Left lobe of liver (tissue), 2 donors: ENCODE measurements around the gene FOCAD. TPM values are rescaled to one million over a fixed set of nuclear protein-coding genes. Genes with fewer than 3 reads are reported as not detected.
A peak's percentile ranks its signal among the peaks of the same experiment; 100 is the strongest.

ENCODE experiments used
- ATAC-seq: fragments of 200-7000 bp; cut with Tn5 transposase; one replicate; pipeline ENCODE4 v1.9.1; 2020; ENCODE audit warnings: mild to moderate bottlenecking, moderate library complexity
- DNase-seq: peaks from one replicate; pipeline ENCODE4 v3.0.0-alpha.2; 2020; ENCODE audit warnings: low spot score
- total RNA-seq: library from RNA; stranded (reverse); gene quantifications from one replicate; pipeline ENCODE4 v1.2.1, GENCODE V29; 2021
- donor health status: DM: no; HTN: no; CAD: no; lungs with moderate emphysema.
- donor health status: DM: no; HTN: yes; CAD: no.

FOCAD gene
- total RNA-seq, 1 donor from 2014 or later: 7.5 TPM

DNA sequence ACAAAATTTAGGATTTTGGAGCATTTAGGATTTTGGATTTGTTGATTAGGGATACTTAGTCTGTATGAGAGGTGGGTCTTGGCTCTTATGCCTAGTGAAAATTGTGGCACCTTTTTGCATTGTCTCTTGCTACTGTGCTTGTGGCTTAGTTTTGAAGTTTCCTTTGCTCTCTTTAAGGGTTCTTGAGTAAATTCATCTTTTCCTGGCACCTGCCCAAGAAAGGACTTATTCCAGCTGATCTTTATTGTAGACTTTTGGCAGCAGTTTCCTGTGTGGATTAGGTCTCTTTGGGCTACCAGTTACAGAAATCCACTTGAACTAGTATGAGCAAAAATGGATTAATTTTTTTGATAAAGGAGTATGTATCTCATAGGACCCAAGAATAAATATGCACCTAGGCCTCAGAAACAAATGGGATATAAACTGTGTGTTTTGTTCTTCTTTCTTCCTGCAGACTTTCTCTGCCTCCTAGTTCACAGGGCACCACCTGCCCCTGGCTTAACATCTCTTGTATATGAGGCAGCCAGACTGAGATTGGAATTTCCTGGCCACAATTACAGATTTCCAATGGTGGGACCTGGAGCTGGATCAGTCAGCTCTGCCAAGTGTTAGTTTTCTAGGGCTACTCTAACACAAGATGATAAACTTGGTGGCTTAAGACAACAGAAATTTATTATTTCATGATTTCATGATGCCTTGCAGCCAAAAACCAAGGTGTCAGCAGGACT lies 44.6 kb downstream of the FOCAD start:
- DNase-seq (no peak), ATAC-seq (no peak)

DNA sequence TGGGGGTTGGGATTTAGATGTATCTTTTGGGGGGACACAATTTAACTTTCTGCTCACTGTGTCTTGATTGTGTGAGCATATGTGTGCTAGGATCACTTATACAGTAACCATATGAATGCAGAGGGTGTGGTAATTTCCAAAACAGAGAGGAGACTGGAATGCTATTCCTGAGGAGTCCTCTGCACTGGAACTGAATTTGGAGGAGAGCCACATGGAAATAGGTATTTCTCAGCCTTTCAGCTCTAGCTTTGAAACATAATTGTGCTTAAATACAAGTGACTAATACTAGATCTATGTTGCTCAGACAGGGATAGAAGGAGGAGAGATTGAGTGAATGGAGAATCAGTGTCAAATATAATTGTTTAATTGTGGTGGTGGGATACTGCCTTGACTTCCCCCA lies 45.5 kb downstream of the FOCAD start:
- DNase-seq (no peak), ATAC-seq (no peak)

DNA sequence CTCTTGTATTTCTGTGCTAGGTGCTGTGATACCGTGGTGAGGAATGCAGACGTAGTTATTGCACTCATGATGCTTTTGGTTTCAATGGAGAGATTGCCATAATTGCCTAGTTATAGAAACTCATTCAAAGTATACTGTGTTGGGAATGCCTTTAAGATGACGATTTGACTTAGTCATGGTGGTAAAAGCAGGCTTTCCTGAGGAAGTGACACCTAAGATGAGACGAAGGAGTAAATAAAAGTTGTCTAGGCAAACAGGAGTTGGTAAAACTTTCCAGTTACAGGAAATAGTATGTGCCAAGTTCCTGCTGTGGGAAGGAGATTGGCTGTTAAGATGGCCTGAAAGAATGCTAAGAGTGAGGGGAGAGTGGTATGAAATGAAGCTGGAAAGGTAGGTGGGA lies 48.1 kb downstream of the FOCAD start:
- DNase-seq (no peak), ATAC-seq (no peak)

DNA sequence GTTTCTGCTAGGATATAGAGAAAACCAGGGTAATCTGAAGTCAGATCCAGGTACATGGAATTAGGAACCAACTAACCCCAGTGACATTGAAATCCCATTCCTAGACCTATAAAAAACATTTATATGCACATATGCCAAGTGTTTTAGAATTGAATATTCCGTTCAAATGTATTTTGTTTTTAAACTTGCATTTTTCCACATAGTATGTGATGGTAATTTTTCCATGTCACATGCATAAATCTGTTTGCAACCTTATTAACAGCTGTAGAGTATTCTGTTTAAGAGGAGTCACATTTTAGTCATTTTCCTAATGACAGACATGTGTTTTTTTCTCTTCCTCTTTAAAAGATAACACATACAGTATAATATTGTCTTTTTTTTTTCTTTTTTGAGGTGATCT lies 50.2 kb downstream of the FOCAD start:
- no peak for ATAC-seq
- DNase-seq: no peak

DNA sequence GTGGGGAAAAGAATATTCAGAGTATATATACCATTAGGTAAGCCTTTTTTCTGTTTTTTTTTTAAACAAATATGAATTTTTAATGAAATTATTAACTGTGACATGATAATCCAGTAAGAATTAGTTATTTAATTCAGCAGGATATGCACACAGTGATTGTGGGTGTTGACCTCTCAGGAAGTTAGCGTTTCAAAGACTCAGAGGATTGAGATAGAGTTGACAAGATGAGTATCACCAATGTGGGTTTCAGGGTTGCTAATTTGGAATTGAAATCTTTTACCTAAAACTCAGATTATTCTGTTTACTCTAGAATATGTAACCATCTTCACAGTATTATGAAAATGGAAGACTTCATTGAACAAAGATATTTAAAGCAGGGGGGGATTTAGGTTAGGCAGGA lies 56.2 kb downstream of the FOCAD start:
- DNase-seq (no peak), ATAC-seq (no peak)

DNA sequence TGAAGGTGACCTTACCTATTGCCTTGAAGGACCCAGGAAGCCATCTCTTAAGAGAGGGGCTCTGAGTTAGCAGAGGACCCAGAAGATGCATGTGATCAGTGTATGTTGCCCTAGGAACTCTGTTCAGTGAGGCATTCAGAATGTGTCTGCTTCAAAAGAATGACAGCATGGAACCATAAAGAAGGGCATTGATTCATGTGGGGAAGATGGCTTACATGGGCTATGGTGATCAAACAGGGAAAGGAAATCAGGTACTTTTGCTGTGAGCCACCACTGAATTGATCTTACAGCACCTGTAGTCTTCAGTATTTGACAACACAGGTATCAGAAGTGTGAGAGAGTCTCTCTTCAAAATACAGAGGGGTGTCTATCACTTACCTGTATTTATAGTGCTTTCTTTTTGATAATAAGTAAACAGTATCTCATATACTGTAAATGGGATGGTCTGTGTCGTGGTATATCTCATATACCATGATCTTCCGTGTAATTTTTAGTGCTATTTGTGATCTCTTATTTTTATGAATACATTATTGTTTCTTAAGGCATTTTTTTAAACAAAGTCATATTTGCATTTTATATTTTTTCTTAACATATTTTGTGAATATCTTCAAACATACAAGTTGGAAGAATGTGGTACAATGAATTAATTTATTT lies 57.0 kb downstream of the FOCAD start:
- DNase-seq (no peak), ATAC-seq (no peak)

DNA sequence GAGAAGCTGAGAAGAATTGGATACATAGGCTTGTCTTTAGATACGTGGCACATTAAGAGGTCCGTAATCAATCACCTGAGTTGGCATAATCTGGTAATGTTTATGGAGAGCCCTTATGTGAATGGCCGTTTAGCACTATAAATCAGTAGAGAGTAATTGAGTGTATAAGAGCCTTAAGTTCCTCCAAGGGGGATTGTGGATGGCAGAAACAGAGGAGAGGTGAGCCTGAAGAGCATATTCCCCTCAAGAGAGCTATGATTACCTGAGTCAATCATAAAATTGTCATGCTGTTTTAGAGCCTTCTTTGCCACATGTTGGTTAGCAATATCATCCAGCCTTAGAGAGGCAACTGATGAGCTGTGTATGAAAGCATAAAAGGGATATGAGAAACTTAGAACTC lies 58.8 kb downstream of the FOCAD start:
- DNase-seq (no peak), ATAC-seq (no peak)

DNA sequence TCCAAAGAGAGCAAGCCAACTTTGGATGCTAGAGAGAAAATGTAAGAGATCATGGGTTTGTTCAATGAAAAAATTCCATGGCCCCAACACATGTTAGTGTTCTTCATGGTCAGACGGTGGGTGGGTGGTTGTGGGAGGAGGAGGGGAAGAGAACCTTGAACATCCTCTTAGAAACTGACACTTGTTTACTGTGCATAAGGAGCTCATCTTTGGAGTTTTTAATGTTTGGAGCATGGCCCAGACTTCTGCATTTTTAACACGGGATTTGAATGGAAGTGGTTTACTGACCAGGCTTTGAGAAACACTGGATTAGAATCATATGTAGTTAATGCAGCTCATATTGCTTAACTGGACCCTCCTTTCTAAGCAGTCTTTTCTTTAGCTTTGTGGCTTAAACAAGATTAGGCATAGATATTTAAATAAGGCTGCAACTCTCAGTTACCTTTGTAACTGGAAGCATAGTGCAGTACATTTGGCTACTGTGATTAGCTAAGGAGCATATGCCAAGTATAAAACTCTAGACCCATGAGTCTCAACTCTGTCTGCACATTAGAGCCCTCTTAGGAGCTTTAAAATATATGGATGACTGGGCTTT lies 60.1 kb downstream of the FOCAD start:
- ATAC-seq (peak; percentile 59), DNase-seq (no peak)

DNA sequence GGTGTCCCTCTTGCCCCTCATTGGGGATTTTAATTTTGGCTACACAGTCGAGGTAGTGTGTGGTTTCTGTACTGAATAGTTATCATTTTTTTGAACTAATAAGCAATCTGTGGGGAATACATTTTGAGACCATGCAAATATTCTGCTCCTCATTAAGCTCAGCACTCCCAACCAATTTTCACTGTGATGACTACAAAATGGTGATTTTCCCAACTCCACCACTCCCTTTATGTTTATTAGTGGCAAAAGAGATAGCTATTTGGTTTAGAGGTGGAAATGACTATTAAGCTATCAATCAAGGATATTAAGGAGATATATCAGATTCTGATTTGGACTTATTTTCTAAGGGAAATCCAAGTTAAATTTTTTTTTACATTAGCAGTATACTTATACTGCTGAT lies 62.9 kb downstream of the FOCAD start:
- ATAC-seq (no peak), DNase-seq (no peak)

DNA sequence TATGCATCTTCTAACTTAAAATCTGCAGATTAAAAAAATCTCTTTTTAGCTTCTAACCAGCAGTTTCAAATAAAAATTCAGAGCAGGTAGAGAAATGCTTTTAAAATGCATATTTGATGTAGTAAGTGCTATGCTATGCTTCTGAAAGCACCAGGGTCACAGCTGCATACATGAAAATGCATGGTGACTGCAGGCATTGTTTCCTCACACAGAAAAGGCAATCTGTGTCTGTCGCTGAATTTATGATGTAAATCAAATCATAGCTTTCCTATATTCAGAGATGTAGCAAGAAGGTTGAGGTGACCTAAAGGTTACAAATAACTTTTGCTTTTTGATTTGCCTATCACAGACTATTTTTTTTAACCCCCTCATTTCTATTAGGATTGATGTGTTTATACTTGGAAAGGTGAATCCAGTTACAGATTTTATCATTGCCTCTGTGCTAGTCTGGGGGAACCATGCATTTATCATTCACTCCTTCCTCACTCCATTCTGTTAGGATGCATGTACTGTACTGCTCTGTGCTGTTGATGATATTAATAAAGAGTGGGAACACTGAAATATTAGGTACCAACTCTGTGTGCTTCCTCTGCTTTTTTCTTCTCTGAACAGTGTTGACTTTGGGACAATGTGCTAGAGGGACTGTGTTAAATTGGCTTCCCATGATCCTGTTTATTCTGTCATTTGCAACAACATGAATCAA lies 65.6 kb downstream of the FOCAD start:
- no peak for ATAC-seq

DNA sequence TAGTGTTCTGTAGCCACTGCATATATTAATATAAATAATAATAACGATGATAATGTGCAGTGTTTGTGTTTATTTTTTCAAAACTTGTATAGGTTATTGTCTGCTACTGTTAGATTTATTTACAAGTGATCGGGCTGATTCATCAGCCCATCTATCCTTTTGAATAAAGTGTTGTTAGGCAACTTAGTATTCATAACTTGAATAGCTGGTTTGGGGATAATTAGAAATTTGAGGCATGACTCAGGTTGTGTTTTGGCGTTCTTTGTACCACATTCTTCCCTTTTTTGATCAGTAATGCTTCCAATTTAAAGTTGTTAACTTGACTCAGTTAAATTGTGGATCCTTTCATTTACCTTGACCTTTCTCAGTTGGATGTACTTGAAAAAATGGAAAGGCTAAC lies 69.7 kb downstream of the FOCAD start:
- DNase-seq (no peak), ATAC-seq (no peak)

More for the DNA sequence above, 65.6 kb downstream of the FOCAD start:
- DNase-seq: no peak

DNA sequence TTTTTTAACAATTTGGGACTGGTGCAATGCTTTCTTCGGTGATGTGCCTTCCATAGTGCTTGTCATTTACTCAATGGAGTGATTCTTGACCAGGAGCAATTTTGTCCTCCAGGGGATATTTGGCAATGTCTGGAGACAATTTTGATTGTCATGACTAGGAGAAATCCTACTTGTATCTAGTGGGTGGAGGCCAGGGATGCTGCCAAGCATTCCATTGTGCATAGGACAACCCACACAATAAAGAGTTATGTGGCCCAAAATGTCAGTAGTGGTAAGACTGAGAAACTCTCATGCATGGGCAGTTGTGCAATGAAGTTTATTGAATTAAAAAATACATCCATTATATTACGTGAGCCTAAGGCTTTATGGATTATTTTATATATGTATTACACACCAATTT lies 70.5 kb downstream of the FOCAD start:
- no peak for ATAC-seq
- no peak for DNase-seq

DNA sequence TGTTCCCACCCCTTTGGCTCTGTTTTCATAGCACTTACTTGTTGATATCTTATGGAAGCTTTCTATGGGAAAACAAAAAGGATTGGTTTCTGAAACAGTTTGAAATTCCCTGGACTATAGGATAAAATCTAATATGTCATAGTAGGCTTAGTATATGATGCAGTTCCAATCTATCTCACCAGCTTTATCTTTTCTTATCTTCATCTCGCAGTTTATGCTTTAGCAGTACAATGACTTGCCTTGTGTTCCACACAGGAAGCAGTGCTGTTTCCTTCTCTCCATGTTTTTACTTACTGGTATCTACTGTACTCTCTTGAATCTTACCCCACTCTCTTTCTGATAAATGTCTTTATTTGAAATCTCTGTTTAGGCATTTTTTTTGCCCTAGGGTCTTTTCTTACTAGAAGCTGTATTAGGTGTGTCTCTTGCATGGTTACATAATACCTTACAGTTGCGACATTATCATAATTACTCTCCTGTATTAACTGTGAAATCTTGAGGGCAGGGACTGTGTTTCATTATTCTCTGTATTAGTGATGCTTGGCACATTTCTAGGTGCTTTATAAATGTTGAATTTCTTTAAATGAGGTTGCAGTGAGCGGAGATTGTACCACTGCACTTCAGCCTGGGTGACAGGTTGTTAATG lies 76.3 kb downstream of the FOCAD start:
- ATAC-seq (no peak), DNase-seq (no peak)

DNA sequence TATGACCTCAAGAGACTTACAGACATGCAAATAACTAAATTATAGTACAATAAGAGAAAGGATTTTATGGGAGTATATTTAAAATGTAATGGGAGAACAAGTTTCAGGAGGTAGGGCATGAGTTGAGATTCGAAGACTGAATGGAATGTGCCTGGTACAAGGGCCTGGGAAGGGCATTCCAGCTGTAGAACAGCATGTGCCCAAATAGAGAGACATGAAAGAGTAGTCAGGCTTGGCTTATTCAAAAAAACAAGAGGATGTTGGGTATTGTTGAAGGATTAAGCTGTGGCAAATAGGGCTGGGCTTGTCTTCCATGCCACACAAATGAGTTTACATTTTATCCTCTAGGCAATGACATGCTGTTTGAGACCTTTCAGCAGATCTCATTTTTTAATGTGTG lies 86.9 kb downstream of the FOCAD start:
- ATAC-seq (no peak), DNase-seq (no peak)

DNA sequence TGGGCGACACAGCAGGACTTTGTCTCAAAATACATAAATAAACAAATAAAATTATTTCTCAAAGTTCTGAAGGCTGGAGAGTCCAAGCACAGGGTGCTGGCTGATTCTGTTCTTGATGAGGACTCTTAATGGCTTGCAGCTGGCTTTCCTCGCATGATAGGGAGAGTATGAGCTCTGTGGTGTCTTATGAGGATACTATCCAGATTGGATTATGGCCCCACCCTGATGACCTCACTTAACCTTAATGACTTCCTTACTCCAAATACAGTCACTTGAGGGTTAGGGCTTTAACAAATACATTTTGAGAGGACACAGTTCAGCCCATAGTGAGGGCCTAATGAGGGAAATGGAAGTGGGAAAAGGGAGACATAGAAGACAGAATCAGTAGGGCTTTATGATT lies 87.7 kb downstream of the FOCAD start:
- DNase-seq (no peak), ATAC-seq (no peak)

DNA sequence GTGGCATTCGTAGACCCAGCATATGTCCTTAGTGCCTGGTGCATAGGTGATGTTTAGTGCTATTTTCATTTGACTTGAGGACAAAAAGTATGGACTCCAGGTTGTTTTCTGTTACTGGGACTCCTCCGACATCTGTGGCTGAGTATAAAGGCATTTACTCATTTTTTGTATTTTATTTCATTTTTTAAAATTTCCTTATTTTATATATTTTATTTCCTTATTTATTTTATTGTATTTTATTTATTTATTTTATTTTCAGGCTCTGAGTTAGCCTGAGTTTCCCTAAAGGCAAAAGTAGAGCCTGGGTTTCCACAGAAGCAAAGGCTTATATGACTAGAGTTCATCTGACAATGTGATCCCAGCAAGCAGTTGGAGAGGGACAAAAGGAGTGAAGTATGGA lies 91.6 kb downstream of the FOCAD start:
- no peak for ATAC-seq
- DNase-seq: no peak

DNA sequence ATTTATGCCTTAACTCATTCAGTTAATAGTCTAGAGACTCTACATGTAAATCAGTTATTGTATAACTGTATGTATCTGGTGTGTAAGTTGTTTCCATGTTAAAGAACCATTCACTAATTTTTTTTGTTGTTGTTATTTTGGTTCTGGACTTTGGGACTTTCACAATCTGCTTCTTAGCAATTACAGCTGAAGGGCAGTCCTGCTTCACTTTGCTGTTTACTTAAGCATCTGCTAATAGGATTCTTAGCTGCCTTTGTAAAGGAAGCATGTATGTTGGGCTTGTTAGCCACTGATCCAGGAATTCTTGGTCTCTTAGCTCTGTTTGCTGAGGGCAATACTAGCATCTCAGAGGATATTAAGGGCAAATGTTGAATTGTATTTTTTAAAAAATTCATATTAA lies 97.0 kb downstream of the FOCAD start:
- ATAC-seq (peak; percentile 28), DNase-seq (no peak)

DNA sequence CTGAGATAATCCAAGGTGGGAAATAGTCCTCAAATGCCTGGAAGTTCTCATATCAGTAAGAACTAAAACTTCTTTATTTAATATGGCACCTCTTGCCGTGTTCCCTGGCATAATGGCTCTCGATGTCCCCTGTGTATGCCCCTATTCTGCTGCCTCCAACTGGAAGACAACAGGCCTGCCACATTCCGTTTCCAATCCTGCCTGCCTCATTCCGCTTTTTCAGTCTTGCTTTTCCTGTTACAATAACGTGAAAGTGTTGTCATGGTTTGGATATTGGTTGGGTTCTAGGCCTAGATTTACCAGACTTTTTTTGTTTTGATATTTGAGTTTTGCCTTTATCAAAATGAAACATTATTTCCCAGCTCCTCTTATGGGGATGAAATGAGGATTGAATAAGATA lies 98.2 kb downstream of the FOCAD start:
- DNase-seq (no peak), ATAC-seq (no peak)

DNA sequence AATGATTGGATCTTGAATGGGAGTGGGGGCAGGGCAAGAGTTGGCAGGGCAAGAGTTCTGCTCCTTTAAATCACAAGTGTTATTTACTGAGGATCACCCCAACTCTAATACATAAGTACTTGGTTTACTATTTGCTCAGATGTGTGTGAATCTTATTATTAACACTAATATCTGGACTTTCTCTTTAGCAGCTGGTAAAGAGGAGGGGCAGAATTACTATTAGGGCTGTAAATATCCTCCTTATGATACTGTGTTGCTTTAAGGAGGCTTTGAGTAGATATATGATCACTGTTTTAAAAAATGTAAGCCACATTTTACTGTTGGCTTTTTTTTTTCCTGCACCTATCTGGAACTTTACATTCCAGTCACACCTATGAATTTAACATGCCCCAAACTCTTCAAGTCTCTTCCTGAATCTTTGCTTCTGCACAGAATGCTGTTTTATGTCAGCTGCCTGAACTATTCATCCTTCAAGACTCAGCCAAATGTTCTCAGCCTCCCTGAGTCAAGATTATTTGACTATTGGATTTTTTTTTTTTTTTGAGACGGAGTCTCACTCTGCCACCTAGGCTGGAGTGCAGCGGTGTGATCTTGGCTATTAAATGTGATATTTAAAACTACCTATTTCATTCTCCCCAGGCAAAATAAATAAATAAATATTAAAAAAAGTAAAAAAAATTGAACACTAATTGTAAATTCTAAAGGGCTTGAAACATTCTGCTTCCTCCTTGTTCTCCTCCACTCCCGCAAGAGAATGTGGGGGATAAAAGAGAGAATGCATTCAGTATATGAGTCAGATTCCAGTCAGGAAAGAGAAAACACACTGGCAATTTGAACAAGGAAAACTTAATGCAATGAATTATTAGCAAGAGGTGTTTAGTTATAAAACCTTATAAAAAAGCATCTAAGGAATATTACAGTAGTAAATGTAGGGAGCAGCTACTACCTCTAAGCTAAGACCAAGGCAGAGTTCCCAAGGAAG lies 99.3 kb downstream of the FOCAD start:
- ATAC-seq: no peak
- DNase-seq: no peak

DNA sequence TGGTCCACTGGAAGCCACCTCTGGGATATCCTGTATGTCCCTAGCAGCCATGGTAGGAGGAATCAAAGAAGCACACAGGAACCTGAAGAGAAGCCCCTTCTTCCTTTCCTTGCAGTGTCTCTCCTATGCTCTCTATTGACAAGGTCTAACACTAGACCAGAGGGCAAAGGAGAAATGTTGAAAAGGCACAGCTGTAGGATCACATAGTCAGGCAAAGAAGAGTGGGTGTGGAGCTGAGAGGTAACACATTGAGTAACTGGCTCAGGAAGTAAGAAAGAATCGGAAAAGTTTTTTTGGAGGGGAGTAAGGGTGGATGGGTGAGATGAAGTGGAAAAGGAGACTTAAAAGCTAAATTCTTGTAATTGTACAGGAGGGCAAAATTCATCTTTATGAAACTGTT lies 100.1 kb downstream of the FOCAD start:
- ATAC-seq: no peak

More for the DNA sequence above, 100.1 kb downstream of the FOCAD start:
- no peak for DNase-seq
